Nephron progenitor cell (in vitro differentiated cells): ENCODE results near the gene GZF1.
A peak's percentile ranks its signal among the peaks of the same experiment; 100 is the strongest.

ENCODE experiments used
- DNase-seq: peaks from one replicate; pipeline ENCODE4 v3.0.0; 2021
- H3K27ac Mint-ChIP-seq: 2 replicates; pipeline ENCODE4 v1.8.0; 2021; ENCODE audit warnings: mild to moderate bottlenecking, moderate library complexity, mixed read lengths
- H3K27me3 Mint-ChIP-seq: 2 replicates; pipeline ENCODE4 v1.8.0; 2021; ENCODE audit warnings: mild to moderate bottlenecking, low read depth, mixed read lengths; ENCODE audit not compliant: poor library complexity
- H3K36me3 Mint-ChIP-seq: 2 replicates; pipeline ENCODE4 v1.8.0; 2021; ENCODE audit warnings: low read depth, mixed read lengths
- H3K4me1 Mint-ChIP-seq: 2 replicates; pipeline ENCODE4 v1.8.0; 2021; ENCODE audit warnings: mixed read lengths
- H3K4me3 Mint-ChIP-seq: 2 replicates; pipeline ENCODE4 v1.8.0; 2021; ENCODE audit warnings: mild to moderate bottlenecking, moderate library complexity, mixed read lengths
- H3K9me3 Mint-ChIP-seq: 2 replicates; pipeline ENCODE4 v1.8.0; 2021; ENCODE audit warnings: mild to moderate bottlenecking, moderate library complexity, mixed read lengths
- TF ChIP-seq, protein P1 (sequence below): fragments of 200-600 bp; sonication (generic); IDR thresholded peaks from 2 replicates; pipeline ENCODE4 v1.5.0; 2021; ENCODE audit warnings: antibody characterized with exemption

The GZF1 gene

DNA sequence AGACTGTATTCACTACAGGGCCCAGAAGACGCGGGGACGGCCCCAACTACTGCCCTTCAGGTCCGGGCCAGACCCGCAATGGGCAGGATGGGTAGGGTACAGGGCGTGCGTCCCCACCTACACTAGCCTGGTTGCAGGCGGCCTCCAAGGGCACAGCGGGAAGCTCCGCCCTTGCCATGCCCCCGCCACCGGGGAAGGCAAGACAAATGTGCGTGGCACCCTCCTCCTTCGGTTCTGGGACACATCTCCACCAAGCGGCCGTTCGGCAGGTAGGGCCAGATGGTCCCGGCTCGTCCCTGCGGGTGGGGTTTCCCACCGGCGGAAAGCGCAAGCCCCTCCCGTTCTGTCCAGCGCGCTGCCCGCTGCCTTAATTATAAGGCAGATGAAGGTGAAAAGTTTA is 5.8 kb upstream of the GZF1 start:
- Mint-ChIP-seq H3K4me3 (peak overlapping the region; percentile 91), H3K27ac (no peak overlapping the region)

DNA sequence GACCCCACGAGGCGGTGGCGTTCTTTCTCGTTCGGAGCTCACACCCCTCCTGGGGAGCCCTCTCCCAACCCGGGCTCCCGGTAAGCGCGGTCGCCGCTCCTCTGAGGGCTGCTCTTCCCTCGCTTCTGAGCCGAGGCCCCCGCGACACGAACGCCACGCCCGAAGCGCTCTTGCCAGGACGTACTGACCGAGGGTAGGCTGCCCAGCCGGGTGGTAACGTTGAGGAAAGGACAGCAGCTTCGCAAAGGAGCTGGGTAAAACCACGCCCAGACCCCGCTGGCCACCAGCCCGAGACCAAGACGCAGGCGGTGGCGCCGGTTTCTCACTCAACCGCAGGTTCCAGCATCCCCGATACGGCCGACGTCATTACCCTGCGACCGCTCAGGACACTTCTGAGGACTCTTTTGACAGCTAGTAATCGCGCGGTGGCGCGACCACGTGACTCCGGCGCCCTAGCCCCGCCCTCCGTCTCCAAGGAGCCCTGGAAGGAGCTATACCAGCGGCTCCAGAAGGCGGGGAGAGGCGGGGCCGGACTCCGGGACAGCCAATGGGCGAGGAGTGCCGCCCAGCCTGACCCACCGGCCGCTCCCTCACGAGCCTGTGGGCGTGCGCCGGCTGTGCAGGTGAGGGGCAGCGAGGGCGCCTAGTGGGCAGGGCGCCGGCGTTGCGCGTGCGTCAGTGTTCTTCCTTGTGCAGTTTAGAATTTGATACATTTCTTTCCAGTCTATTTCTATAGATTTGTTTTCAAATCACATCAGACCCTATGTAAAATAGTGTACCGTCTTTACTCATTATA is 4.0 kb upstream of the GZF1 start:
- Mint-ChIP-seq H3K36me3 (peaks cover 5% of the 10 kb centered on the region), H3K4me3 (peak overlapping the region; percentile 91), H3K27me3 (no peaks in the 10 kb centered on the region), H3K4me1 (peaks cover 44% of the 10 kb centered on the region), H3K27ac (peak overlapping the region; percentile 99), H3K9me3 (no peaks in the 10 kb centered on the region)
- DNase-seq, result peak; percentile 100
- TF ChIP-seq, protein P1, sequence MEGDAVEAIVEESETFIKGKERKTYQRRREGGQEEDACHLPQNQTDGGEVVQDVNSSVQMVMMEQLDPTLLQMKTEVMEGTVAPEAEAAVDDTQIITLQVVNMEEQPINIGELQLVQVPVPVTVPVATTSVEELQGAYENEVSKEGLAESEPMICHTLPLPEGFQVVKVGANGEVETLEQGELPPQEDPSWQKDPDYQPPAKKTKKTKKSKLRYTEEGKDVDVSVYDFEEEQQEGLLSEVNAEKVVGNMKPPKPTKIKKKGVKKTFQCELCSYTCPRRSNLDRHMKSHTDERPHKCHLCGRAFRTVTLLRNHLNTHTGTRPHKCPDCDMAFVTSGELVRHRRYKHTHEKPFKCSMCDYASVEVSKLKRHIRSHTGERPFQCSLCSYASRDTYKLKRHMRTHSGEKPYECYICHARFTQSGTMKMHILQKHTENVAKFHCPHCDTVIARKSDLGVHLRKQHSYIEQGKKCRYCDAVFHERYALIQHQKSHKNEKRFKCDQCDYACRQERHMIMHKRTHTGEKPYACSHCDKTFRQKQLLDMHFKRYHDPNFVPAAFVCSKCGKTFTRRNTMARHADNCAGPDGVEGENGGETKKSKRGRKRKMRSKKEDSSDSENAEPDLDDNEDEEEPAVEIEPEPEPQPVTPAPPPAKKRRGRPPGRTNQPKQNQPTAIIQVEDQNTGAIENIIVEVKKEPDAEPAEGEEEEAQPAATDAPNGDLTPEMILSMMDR, result no peak

More for the DNA sequence above, 5.8 kb upstream of the GZF1 start:
- peaks cover 54% of the 10 kb centered on the region for H3K4me1 Mint-ChIP-seq
- no peaks in the 10 kb centered on the region for H3K9me3 Mint-ChIP-seq
- H3K36me3 Mint-ChIP-seq, result peaks cover 5% of the 10 kb centered on the region
- TF ChIP-seq, protein P1, result no peak
- H3K27me3 Mint-ChIP-seq, result no peaks in the 10 kb centered on the region
- DNase-seq, result peak; percentile 36

DNA sequence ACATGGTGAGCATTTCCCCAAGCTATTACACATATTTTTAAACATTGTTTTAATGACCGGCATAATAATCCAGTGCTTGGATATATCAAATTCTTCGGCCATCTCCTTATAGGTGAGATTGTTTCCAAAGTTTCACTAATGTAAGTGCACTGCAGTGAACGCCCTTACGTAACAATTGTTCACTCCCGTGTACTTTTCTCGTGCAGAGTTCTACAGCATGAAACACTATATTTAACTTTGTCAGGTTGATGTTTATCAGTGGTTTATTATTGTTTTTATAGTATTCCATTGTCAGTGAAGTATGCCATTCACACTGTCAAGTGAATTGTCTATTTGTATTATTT is 3.4 kb upstream of the GZF1 start:
- H3K4me1 Mint-ChIP-seq, result peaks cover 48% of the 10 kb centered on the region
- no peaks in the 10 kb centered on the region for H3K27me3 Mint-ChIP-seq
- no peak for DNase-seq
- no peaks in the 10 kb centered on the region for H3K9me3 Mint-ChIP-seq
- TF ChIP-seq, protein P1, result no peak
- peaks cover 5% of the 10 kb centered on the region for H3K36me3 Mint-ChIP-seq
- no peak overlapping the region for H3K27ac Mint-ChIP-seq
- H3K4me3 Mint-ChIP-seq, result peak overlapping the region; percentile 74

DNA sequence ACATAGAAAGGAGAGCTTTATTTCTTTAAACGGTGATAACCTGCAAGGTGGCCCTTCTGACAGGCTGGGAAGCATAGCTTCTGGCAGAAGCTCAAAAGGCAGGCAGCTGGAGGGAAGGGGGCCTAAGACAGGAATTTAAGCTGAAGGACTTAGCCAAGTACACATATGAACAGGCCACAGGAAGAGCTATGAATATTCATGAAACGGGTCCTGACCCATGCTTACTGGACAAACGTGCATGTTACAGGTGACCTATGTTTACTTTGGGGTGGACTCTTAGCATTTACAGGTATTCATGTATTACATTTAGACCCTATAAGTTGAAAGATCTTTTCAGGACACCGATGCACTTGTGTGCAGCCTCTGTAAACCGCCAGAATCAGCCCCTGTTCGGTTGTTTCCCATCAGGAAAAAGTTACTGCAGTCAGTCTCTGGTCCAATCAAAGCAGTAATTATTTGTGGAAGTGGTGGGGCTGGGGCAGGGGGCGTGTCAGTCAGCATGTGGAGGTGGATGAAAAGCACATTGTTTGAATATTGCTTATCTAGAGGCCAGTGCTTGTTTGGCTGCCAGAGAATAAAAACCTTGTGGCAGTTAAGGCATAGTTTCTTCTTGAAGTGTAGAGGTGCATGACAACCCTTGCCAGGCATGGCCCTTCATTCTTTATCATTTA is 2.9 kb upstream of the GZF1 start:
- H3K27ac Mint-ChIP-seq, result no peak overlapping the region
- peak overlapping the region; percentile 74 for H3K4me3 Mint-ChIP-seq

DNA sequence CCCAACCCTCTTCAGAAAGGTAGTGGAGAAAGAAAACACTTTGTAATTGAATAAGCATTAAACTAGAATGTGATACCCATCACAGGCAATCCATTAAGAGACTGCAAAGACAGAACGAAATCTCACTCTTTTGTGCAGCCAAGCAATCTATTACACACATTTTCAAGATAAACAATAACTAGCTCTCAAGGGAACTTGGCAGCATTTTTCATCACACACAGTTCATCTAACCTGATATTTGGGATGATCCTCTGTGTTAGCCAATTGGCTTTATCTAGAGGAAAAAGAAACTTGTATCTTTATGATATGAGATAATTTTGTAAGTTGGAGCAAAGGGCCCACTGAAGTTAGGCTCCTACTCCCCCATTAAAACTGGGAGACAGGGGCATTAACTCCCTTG is 1.5 kb upstream of the GZF1 start:
- Mint-ChIP-seq H3K4me3 (peak overlapping the region; percentile 91), H3K36me3 (peaks cover 13% of the 10 kb centered on the region), H3K27ac (peak overlapping the region; percentile 99), H3K4me1 (peaks cover 62% of the 10 kb centered on the region), H3K9me3 (no peaks in the 10 kb centered on the region), H3K27me3 (no peaks in the 10 kb centered on the region)
- TF ChIP-seq, protein P1, result no peak
- no peak for DNase-seq

More for the DNA sequence above, 2.9 kb upstream of the GZF1 start:
- peaks cover 6% of the 10 kb centered on the region for H3K36me3 Mint-ChIP-seq
- H3K27me3 Mint-ChIP-seq, result no peaks in the 10 kb centered on the region
- TF ChIP-seq, protein P1, result no peak
- no peaks in the 10 kb centered on the region for H3K9me3 Mint-ChIP-seq
- H3K4me1 Mint-ChIP-seq, result peaks cover 53% of the 10 kb centered on the region
- no peak for DNase-seq

DNA sequence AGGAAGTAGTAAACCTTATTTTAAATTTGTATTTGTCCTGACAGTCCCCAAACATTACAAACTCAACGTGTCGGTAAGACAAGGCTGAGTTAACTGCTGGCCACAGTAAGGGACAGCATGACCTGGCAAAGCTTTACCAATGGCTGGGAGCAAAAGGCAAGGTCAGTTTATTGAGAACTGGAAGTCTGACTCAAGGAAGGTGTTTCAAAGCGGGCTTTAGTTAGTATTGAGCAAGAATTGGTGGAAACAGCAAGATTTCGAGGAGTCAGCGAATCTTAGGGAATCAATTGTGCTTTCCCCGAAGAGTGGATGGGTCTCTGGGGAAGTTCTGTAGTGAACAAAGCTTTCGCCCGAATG is 885 bp upstream of the GZF1 start:
- H3K4me3 Mint-ChIP-seq, result peak overlapping the region; percentile 91
- no peaks in the 10 kb centered on the region for H3K27me3 Mint-ChIP-seq
- peak overlapping the region; percentile 99 for H3K27ac Mint-ChIP-seq
- TF ChIP-seq, protein P1, result no peak
- peaks cover 60% of the 10 kb centered on the region for H3K4me1 Mint-ChIP-seq
- H3K9me3 Mint-ChIP-seq, result no peaks in the 10 kb centered on the region
- peaks cover 17% of the 10 kb centered on the region for H3K36me3 Mint-ChIP-seq
- no peak for DNase-seq
